C4-2B (cell line): Measurements from ENCODE around the gene POMZP3.
"Not testable (repeated sequence)": the region's sequence is repeated elsewhere in the genome, so short reads cannot be mapped to it uniquely, and the experiment has no call there.

Experiments used
- ZFX ChIP-seq: fragments of 450-650 bp; IDR thresholded peaks from 2 replicates; pipeline ENCODE4 v1.6.1; 2017
- TF ChIP-seq, protein P1 (sequence below): fragments of 450-650 bp; conservative IDR thresholded peaks from 2 replicates; pipeline ENCODE4 v1.5.1; 2017; ENCODE audit warnings: mild to moderate bottlenecking

DNA sequence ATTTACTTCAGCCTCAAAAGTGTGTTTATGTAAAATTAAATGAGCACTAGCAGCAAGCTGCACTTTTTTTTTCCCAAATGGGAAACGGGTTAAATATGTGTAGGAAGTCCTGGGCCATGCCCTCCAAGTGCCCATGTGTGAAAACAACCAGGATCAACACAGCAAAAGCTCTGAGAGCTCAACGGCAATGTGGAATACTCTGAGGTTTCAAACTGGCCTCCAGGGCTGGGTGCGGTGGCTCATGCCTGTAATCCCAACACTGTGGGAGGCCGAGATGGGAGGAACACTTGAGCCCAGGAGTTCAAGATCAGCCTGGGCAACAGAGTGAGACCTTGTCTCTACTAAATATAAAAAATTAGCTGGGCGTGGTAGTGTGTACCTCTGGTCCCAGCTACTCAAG is 15.5 kb upstream of the POMZP3 start:
- TF ChIP-seq, protein P1, sequence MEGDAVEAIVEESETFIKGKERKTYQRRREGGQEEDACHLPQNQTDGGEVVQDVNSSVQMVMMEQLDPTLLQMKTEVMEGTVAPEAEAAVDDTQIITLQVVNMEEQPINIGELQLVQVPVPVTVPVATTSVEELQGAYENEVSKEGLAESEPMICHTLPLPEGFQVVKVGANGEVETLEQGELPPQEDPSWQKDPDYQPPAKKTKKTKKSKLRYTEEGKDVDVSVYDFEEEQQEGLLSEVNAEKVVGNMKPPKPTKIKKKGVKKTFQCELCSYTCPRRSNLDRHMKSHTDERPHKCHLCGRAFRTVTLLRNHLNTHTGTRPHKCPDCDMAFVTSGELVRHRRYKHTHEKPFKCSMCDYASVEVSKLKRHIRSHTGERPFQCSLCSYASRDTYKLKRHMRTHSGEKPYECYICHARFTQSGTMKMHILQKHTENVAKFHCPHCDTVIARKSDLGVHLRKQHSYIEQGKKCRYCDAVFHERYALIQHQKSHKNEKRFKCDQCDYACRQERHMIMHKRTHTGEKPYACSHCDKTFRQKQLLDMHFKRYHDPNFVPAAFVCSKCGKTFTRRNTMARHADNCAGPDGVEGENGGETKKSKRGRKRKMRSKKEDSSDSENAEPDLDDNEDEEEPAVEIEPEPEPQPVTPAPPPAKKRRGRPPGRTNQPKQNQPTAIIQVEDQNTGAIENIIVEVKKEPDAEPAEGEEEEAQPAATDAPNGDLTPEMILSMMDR: not testable (repeated sequence)
- not testable (repeated sequence) for TF ChIP-seq ZFX
